Measurements from ENCODE around the gene PTX4. TPM values are rescaled to one million over a fixed set of nuclear protein-coding genes. Genes with fewer than 3 reads are reported as not detected.

PTX4 gene, protein sequence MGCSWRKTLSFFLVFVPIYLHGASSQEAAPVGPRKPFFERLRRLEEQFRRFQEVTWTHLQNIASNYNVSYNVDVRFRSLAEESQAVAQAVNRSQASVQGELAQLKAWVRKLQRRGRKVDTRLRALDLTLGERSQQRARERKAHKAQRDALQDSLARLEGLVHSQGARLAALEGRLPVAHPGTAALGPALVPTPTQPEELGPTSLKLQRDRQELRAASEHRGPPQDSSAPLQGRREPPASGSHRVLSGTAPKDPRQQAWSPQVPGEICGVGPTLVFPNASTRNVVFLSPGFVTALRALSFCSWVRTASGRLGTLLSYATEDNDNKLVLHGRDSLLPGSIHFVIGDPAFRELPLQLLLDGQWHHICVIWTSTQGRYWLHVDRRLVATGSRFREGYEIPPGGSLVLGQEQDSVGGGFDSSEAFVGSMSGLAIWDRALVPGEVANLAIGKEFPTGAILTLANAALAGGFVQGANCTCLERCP
- total RNA-seq, result 1.0 TPM

DNA sequence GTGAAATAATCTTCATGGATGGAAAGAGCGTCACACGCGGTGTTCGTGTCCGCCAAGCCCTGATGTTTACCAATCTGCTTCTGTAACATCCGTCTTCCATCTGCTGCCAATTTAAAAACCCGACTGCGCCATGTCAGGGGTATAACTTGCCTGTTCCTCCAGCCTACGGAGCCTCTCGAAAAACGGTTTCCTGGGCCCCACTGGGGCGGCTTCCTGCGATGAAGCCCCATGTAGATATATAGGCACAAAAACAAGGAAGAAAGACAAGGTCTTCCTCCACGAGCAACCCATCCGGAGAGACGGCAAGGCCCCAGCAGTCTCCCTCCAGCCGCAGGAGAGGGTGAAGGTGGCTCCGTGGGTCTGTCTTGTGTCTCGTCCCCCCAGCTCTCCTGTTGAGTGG lies at the start of gene PTX4:
Gene PTX4 (minus strand): TSS at position 326 of the 400 bp plus-strand sequence. CDS start 35 bp downstream, at position 291.
- peaks cover 6 to 7% (median 6%) of the 10 kb centered on the region in 3 donors for H3K4me1 ChIP-seq (ENCODE audit: control insufficient read depth in 3 of 3, insufficient read depth in 3 of 3, low read length in 3 of 3)
- no peak within 1 kb of the TSS for H3K27ac ChIP-seq (ENCODE audit: low read depth, low read length)
- H3K27me3 ChIP-seq (ENCODE audit: control insufficient read depth in 3 of 3, insufficient read depth in 3 of 3, low read length in 3 of 3), result peaks cover 0 to 2% (median 0%) of the 10 kb centered on the region in 3 donors
- H3K9me3 ChIP-seq (ENCODE audit: control insufficient read depth in 3 of 3, low read length in 3 of 3), result no peaks in the 10 kb centered on the region
- H3K9ac ChIP-seq (ENCODE audit: low read depth in 1 of 3, low read length in 3 of 3), result no peak within 1 kb of the TSS
- no peaks in the 10 kb centered on the region for H3K36me3 ChIP-seq (ENCODE audit: control insufficient read depth in 3 of 3, insufficient read depth in 3 of 3, low read length in 3 of 3)
- H3K4me3 ChIP-seq (ENCODE audit: low read length in 3 of 3), result no peak within 1 kb of the TSS

DNA sequence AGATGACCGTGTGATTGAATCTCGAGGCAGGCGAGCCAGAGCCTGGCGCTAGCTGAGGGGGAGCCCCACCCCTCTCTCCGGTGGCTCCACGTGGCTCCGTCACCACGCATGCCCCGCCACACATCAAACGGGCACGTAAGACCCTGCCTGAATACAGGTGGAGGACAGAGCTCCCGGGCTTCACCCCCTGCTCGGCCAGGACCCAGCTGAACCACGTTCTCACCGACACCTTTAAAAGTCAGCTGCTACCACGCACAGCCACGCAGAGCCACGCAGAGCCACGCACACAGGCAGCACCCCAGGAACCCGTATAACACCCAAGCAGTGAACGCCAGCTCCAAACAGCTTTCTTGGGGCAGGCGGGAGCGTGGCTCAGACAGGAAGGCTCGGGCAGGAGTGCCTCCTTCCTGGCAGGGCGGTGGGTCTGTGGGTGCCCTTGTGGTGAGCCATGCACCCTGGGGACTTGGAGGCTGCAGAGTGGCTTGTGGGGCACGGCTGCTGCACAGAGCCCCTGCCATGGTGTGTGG lies 49.1 kb upstream of the PTX4 start:
- H3K36me3 ChIP-seq (ENCODE audit: control insufficient read depth in 3 of 3, insufficient read depth in 3 of 3, low read length in 3 of 3), result peaks cover 21 to 46% (median 22%) of the 10 kb centered on the region in 3 donors
- peak overlapping the region in 1 of 3 donors; percentile 52 for H3K4me3 ChIP-seq (ENCODE audit: low read length in 3 of 3)
- peak overlapping the region in 1 of 3 donors; percentile 6 for H3K9ac ChIP-seq (ENCODE audit: low read depth in 1 of 3, low read length in 3 of 3)
- no peaks in the 10 kb centered on the region for H3K27me3 ChIP-seq (ENCODE audit: control insufficient read depth in 3 of 3, insufficient read depth in 3 of 3, low read length in 3 of 3)
- H3K9me3 ChIP-seq (ENCODE audit: control insufficient read depth in 3 of 3, low read length in 3 of 3), result no peaks in the 10 kb centered on the region
- H3K27ac ChIP-seq (ENCODE audit: low read depth, low read length), result no peak overlapping the region
- H3K4me1 ChIP-seq (ENCODE audit: control insufficient read depth in 3 of 3, insufficient read depth in 3 of 3, low read length in 3 of 3), result peaks cover 38 to 62% (median 60%) of the 10 kb centered on the region in 3 donors

DNA sequence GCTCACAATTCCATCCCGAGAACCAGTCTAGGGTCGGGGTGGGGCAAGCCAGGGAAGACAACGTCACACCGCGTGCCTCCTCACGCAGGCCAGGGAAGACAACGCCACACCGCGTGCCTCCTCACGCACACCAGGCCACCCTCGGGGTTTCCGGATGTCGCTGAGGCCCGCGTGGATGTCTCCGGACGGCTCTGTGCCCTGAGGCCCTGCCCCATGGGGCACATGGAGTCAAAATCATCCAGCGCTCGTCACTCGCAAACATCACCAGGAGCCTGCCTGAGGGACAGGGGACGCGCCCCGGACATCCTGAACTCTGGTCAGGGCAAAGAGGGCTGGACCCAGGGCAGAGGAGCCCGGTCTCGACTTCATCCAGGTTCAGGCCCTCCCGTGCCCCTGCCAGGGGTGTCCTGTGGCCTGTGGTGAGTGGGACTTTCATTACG lies 48.4 kb upstream of the PTX4 start:
- H3K9ac ChIP-seq (ENCODE audit: low read depth in 1 of 3, low read length in 3 of 3), result peak overlapping the region in 2 of 3 donors; percentile 6 to 81
- H3K36me3 ChIP-seq (ENCODE audit: control insufficient read depth in 3 of 3, insufficient read depth in 3 of 3, low read length in 3 of 3), result peaks cover 14 to 41% (median 17%) of the 10 kb centered on the region in 3 donors
- H3K4me1 ChIP-seq (ENCODE audit: control insufficient read depth in 3 of 3, insufficient read depth in 3 of 3, low read length in 3 of 3), result peaks cover 38 to 62% (median 60%) of the 10 kb centered on the region in 3 donors
- H3K9me3 ChIP-seq (ENCODE audit: control insufficient read depth in 3 of 3, low read length in 3 of 3), result no peaks in the 10 kb centered on the region
- no peaks in the 10 kb centered on the region for H3K27me3 ChIP-seq (ENCODE audit: control insufficient read depth in 3 of 3, insufficient read depth in 3 of 3, low read length in 3 of 3)
- peak overlapping the region in 2 of 3 donors; percentile 56 to 61 for H3K4me3 ChIP-seq (ENCODE audit: low read length in 3 of 3)
- H3K27ac ChIP-seq (ENCODE audit: low read depth, low read length), result no peak overlapping the region

DNA sequence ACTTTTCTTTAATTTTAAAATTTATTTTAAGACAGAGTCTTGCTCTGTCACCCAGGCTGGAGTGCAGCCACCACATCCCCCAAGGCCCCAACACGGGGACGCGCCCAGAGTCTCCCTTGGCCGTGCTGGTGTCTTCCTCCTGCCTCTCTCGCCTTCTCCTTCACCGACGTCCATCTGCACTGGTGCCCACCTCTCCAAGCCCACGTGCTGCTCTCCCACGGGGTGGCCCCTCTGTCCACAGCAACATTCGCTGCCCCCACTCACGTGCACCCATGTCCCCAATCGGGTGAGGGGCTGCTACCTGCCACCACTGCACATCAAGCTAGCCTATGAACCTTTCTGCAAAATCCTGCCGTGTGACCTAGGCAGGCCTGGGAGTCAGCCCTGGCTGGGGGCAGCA lies 47.9 kb upstream of the PTX4 start:
- H3K9me3 ChIP-seq (ENCODE audit: control insufficient read depth in 3 of 3, low read length in 3 of 3), result no peaks in the 10 kb centered on the region
- peaks cover 41 to 62% (median 61%) of the 10 kb centered on the region in 3 donors for H3K4me1 ChIP-seq (ENCODE audit: control insufficient read depth in 3 of 3, insufficient read depth in 3 of 3, low read length in 3 of 3)
- H3K9ac ChIP-seq (ENCODE audit: low read depth in 1 of 3, low read length in 3 of 3), result peak overlapping the region in 1 of 3 donors; percentile 81
- no peak overlapping the region for H3K27ac ChIP-seq (ENCODE audit: low read depth, low read length)
- peaks cover 14 to 35% (median 17%) of the 10 kb centered on the region in 3 donors for H3K36me3 ChIP-seq (ENCODE audit: control insufficient read depth in 3 of 3, insufficient read depth in 3 of 3, low read length in 3 of 3)
- no peaks in the 10 kb centered on the region for H3K27me3 ChIP-seq (ENCODE audit: control insufficient read depth in 3 of 3, insufficient read depth in 3 of 3, low read length in 3 of 3)
- H3K4me3 ChIP-seq (ENCODE audit: low read length in 3 of 3), result peak overlapping the region; percentile 48 to 61 (median 56)

DNA sequence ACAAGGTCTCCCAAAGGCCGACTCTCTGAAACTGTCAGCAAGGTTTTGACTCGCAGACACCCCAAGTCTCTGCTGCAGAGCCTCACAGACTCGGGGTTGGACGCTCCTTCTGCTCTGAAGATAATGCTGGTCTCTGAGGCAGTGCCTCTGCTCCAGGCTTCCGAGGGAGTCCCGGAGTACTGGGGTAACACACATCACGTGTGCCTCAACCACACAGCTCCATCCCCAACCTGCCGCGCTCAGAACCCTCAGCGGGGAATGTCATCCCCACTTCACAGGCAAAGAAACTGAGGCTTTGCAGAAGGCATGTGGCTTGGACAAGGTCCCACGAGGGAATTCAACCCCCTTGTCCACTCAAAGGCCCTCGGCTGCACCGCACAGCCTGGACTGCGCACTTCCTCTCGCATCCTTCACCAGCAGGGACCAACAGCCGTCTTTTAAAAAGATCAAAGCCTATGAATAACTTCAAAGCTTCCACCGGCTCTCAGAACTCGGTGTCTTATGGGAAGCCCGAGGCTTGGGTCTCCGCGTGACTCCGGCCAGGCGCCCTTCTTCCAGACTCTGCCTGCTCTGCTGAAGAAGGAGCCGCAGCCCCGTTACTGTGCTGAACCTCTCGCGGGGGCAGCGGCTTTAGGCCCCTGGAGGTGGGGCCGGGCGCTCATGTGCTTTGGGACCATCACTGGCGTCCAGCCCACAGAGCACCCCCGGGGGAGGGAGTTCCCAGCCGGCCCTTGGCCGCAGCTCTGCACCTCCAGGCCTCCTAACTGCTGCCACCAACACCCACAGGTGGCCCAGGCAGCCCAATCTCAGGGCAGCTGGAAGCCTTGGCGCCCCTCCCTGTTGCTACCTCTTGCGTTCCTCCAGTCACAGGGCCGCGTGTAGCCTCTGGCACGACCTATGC lies 46.9 kb upstream of the PTX4 start:
- Histone ChIP-seq H3K9me3 (ENCODE audit: control insufficient read depth in 3 of 3, low read length in 3 of 3) (no peaks in the 10 kb centered on the region), H3K36me3 (ENCODE audit: control insufficient read depth in 3 of 3, insufficient read depth in 3 of 3, low read length in 3 of 3) (peaks cover 11 to 32% (median 17%) of the 10 kb centered on the region in 3 donors), H3K27me3 (ENCODE audit: control insufficient read depth in 3 of 3, insufficient read depth in 3 of 3, low read length in 3 of 3) (no peaks in the 10 kb centered on the region), H3K27ac (ENCODE audit: low read depth, low read length) (no peak overlapping the region), H3K4me3 (ENCODE audit: low read length in 3 of 3) (peak overlapping the region; percentile 66 to 76 (median 75)), H3K9ac (ENCODE audit: low read depth in 1 of 3, low read length in 3 of 3) (peak overlapping the region in 2 of 3 donors; percentile 20 to 81), H3K4me1 (ENCODE audit: control insufficient read depth in 3 of 3, insufficient read depth in 3 of 3, low read length in 3 of 3) (peaks cover 45 to 68% (median 63%) of the 10 kb centered on the region in 3 donors)

DNA sequence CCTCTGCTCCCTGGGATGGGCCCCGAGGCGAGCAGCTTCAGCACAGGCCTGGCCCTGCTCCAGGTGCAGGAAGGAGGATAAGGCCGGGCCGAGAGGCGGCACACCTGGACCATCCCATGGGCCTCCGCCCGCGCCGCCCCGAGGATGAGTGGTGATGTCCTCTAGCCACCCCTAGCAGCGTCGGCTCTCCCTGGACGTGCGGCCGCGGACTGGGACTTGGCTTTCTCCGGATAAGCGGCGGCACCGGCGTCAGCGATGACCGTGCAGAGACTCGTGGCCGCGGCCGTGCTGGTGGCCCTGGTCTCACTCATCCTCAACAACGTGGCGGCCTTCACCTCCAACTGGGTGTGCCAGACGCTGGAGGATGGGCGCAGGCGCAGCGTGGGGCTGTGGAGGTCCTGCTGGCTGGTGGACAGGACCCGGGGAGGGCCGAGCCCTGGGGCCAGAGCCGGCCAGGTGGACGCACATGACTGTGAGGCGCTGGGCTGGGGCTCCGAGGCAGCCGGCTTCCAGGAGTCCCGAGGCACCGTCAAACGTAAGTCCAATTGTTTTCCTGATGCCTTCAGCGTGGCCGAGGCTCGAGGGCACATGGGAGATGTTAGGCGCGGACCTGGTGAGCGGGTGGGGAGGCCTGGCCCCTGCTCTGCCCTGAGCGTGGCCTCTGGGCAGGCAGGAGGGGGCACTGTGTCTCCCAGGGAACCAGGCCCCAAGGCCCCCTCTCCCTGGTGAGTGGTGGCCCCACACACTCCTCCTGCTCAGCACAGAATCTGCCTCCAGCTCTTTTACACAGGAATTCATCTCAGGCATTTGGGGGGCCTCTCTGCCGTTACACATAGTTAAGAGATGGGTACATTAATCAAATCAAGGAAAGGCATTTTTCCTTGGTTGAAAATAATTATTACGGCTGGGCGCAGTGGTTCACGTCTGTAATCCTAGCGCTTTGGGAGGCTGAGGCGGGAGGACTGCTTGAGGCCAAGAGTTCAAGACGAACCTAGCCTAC lies 45.6 kb upstream of the PTX4 start:
- Histone ChIP-seq H3K27ac (ENCODE audit: low read depth, low read length) (peak overlapping the region; percentile 87), H3K36me3 (ENCODE audit: control insufficient read depth in 3 of 3, insufficient read depth in 3 of 3, low read length in 3 of 3) (peaks cover 7 to 27% (median 13%) of the 10 kb centered on the region in 3 donors), H3K4me1 (ENCODE audit: control insufficient read depth in 3 of 3, insufficient read depth in 3 of 3, low read length in 3 of 3) (peaks cover 45 to 61% (median 60%) of the 10 kb centered on the region in 3 donors), H3K9me3 (ENCODE audit: control insufficient read depth in 3 of 3, low read length in 3 of 3) (no peaks in the 10 kb centered on the region), H3K9ac (ENCODE audit: low read depth in 1 of 3, low read length in 3 of 3) (peak overlapping the region; percentile 53 to 81 (median 74)), H3K27me3 (ENCODE audit: control insufficient read depth in 3 of 3, insufficient read depth in 3 of 3, low read length in 3 of 3) (no peaks in the 10 kb centered on the region), H3K4me3 (ENCODE audit: low read length in 3 of 3) (peak overlapping the region; percentile 66 to 76 (median 75))

DNA sequence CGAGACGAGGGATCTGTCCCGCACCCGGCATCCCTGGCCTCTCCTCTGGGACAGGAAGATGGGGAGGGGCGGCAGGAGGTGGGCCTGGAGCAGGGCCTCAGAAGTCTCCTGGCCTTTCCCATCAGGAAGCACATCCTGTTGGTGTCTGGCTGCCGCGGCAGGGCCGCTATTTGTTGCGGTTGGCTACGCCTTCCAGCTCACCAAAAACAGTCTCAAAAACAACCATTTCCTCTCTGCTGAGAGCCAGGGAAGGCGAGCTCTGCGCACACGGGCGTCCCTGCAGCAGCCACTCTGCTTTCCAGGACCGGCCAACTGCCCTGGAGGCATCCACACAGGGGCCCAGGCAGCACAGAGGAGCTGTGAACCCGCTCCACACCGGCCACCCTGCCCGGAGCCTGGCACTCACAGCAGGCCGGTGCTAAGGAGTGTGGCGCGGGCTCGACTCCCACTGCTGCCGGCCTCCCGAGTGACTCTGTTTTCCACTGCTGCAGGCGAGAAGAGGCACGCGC lies 44.8 kb upstream of the PTX4 start, which contains the start of gene TMEM204:
Gene TMEM204 (plus strand): TSS at position 224 of the 509 bp plus-strand sequence. CDS start 610 bp downstream, outside the sequence.
- Histone ChIP-seq H3K27ac (ENCODE audit: low read depth, low read length) (peak within 1 kb of the TSS; percentile 87), H3K27me3 (ENCODE audit: control insufficient read depth in 3 of 3, insufficient read depth in 3 of 3, low read length in 3 of 3) (no peaks in the 10 kb centered on the region), H3K36me3 (ENCODE audit: control insufficient read depth in 3 of 3, insufficient read depth in 3 of 3, low read length in 3 of 3) (peaks cover 7 to 21% (median 10%) of the 10 kb centered on the region in 3 donors), H3K9ac (ENCODE audit: low read depth in 1 of 3, low read length in 3 of 3) (peak within 1 kb of the TSS; percentile 53 to 81 (median 74)), H3K4me1 (ENCODE audit: control insufficient read depth in 3 of 3, insufficient read depth in 3 of 3, low read length in 3 of 3) (peaks cover 46 to 60% (median 52%) of the 10 kb centered on the region in 3 donors), H3K4me3 (ENCODE audit: low read length in 3 of 3) (peak within 1 kb of the TSS; percentile 66 to 76 (median 75)), H3K9me3 (ENCODE audit: control insufficient read depth in 3 of 3, low read length in 3 of 3) (no peaks in the 10 kb centered on the region)

DNA sequence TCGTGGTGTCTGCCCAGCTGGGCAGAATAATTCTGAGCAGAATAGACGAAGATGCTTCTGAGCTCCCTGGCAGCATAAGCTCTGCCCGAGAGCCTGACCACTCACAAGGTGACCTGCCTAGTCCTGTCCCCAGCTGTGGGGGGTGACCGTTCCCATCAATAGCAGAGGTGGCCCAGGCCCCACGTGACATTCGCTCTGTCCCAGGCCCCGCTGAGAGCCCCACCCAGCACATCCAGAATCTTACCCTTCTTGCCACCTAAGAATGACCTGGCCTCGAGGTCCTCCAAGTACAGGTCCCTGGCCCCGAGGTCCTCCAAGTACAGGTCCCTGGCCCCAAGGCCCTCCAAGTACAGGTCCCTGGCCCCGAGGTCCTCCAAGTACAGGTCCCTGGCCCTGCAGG lies 44.0 kb upstream of the PTX4 start:
- Histone ChIP-seq H3K4me3 (ENCODE audit: low read length in 3 of 3) (peak overlapping the region; percentile 33 to 76 (median 75)), H3K9ac (ENCODE audit: low read depth in 1 of 3, low read length in 3 of 3) (peak overlapping the region in 2 of 3 donors; percentile 45 to 79), H3K27me3 (ENCODE audit: control insufficient read depth in 3 of 3, insufficient read depth in 3 of 3, low read length in 3 of 3) (no peaks in the 10 kb centered on the region), H3K27ac (ENCODE audit: low read depth, low read length) (peak overlapping the region; percentile 87), H3K9me3 (ENCODE audit: control insufficient read depth in 3 of 3, low read length in 3 of 3) (no peaks in the 10 kb centered on the region), H3K4me1 (ENCODE audit: control insufficient read depth in 3 of 3, insufficient read depth in 3 of 3, low read length in 3 of 3) (peaks cover 47 to 60% (median 51%) of the 10 kb centered on the region in 3 donors), H3K36me3 (ENCODE audit: control insufficient read depth in 3 of 3, insufficient read depth in 3 of 3, low read length in 3 of 3) (peaks cover 4 to 15% (median 4%) of the 10 kb centered on the region in 3 donors)

Measured in skeletal muscle tissue (tissue), 4 donors.